Adrenal gland (tissue), 5 donors: ENCODE measurements around the gene PTPRD.

Source experiments
- POLR2A ChIP-seq, 2 donors: fragments of 450-650 bp; IDR thresholded peaks; one replicate each; pipeline ENCODE4 v1.6.1; 2017; ENCODE audit warnings: antibody characterized with exemption in 2 of 2, mild to moderate bottlenecking in 2 of 2, moderate library complexity in 1 of 2
- TF ChIP-seq, protein P1 (sequence below), 6 experiments: fragments of 450-650 bp in 4 of 6; fragments of 200-600 bp in 2 of 6; sonication (generic) in 1 of 6; IDR thresholded peaks; 1 replicate in 5 of 6; 2 replicates in 1 of 6; pipeline versions ENCODE4 v1.5.1 to v1.8.0; 2016 to 2021; ENCODE audit warnings: antibody characterized with exemption in 6 of 6, mild to moderate bottlenecking in 2 of 6, moderate library complexity in 1 of 6
- donor health status: DM: no; HTN: no; CAD: no.

DNA sequence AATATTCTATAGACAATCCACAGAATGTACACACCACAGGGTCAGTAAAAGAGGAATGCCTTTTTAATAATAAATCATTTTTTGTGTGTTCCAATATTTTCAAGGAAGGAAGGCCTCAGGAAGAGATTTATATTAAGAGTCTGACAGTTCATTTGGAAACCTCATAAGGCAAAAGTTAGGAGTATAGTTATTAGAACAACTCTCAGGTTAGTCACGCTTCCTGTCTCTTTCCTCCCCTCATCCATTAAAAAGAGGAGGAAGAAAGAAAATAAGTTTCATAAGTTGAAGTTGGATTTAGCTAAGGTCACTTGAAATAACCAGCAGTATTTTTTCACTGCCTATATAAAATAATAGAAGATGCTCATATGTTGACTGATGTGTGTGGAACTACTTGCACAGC, 863.2 kb downstream of the PTPRD start:
- TF ChIP-seq, protein P1, sequence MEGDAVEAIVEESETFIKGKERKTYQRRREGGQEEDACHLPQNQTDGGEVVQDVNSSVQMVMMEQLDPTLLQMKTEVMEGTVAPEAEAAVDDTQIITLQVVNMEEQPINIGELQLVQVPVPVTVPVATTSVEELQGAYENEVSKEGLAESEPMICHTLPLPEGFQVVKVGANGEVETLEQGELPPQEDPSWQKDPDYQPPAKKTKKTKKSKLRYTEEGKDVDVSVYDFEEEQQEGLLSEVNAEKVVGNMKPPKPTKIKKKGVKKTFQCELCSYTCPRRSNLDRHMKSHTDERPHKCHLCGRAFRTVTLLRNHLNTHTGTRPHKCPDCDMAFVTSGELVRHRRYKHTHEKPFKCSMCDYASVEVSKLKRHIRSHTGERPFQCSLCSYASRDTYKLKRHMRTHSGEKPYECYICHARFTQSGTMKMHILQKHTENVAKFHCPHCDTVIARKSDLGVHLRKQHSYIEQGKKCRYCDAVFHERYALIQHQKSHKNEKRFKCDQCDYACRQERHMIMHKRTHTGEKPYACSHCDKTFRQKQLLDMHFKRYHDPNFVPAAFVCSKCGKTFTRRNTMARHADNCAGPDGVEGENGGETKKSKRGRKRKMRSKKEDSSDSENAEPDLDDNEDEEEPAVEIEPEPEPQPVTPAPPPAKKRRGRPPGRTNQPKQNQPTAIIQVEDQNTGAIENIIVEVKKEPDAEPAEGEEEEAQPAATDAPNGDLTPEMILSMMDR (IDR thresholded peaks at IDR 0.05) = no peak
- no peak for TF ChIP-seq POLR2A (IDR thresholded peaks at IDR 0.05)
